Mucosa of gallbladder (tissue), 1 donor: Measurements from ENCODE around the gene PHPT1. TPM values are rescaled to one million over a fixed set of nuclear protein-coding genes. Genes with fewer than 3 reads are reported as not detected.
"Not testable (repeated sequence)": the region's sequence is repeated elsewhere in the genome, so short reads cannot be mapped to it uniquely, and the experiment has no call there.

Source experiments
- DNase-seq: peaks from one replicate; pipeline ENCODE4 v3.0.0-alpha.2; 2020; ENCODE audit warnings: low spot score
- total RNA-seq: library from RNA; stranded (reverse); gene quantifications from one replicate; pipeline ENCODE4 v1.2.1, GENCODE V29; 2021
- donor health status: DM: no; HTN: no; CAD: no.

Gene PHPT1
- total RNA-seq, 1 donor from 2014 or later, result 150 TPM

DNA sequence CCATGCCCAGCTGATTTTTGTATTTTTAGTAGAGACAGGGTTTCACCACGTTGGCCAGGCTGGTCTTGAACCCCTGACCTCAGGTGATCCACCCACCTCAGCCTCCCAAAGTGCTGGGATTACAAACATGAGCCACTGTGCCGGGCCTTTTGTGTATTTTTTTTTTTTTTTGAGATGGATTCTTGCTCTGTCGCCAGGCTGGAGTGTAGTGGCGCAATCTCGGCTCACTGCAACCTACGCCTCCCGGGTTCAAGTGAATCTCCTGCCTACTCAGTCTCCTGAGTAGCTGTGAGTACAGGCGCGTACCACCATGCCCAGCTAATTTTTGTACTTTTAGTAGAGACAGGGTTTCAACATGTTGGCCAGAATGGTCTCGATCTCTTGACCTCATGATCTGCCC is 34.5 kb downstream of the PHPT1 start:
- not testable (repeated sequence) for DNase-seq

DNA sequence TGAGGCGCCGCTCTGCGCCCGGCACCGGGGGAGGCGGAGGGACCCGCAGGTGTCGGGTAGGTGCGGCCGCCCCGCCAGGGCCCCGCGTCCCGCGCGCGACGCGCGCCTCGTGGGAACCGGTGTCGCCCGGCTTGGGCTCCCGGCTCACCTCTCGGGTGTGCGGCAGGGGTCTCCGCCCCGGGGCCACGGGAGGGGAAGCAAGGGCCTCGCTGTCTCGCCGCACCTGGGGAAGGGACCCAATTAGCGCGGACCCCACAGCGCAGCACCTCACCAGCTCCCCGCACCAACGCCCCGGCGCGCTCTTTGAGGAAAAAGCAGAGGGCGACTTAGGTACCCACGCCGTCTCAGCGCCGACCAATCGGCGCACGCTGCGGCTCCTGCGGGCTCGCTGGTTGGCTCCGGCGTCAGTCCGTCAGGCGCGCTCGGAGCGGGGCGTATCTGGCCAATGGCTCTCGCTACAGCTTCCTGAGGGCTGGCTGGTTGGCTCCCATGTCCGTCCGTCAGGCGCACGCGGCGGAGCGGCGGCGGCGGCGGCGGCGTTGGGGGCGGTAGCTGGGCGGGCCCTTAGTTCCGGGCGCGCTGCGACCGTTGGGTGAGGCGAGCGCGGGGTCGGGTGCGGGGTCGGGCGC is 36.9 kb downstream of the PHPT1 start, which contains the start of gene TRAF2:
TSS of gene TRAF2 (plus strand) at position 567 of the 629 bp plus-strand sequence. CDS start 12,225 bp downstream, outside the sequence.
- DNase-seq, result peak; percentile 99

DNA sequence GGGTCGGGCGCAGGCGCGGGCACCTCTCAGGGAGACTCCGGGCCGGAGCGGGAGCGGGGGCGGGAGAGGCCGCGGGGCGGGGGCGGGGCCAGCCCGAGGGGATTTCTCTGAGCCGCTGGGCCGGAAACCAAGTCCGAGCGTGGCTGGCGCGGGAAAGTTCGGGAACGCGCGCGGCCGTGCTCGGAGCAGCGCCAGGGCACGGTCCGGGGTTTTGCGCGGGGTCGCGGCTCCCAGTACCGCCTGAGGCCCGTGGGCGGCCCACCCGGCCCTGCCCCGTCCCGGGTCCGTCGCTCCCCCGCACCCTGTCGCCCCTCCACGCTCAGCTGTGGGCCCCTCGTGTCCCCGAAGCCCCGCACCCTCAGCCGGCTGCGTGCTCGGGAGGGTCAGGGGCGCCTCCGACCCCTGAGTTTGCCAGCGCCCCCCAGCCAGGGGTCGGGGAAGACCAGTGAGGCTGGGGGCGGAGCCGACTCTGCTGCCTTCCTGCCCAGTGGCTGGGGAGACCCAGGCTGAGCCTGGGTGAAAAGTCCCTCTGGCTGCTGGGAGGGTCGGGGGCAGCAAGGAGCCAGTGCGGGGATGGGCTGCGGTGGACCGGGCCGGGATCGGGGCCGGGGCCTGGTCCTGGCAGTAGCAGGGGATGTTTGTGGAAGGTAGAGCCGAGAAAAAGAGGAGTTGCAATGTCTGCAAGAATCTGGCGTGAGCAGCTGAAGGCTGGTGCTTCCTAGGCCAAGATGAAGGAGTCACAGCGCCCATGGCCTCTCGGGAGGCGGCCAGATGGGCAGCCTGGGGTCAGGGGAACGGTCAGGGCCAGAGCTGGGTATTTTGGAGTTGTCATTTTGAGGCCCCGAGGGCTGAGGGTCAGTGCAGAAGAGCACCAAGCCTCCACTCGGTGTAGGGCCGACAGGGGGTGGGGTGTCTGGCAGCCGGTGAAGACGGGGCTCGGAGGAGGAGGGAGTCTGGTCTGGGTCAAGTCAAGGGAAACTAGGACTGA is 37.7 kb downstream of the PHPT1 start:
- DNase-seq, result no peak

DNA sequence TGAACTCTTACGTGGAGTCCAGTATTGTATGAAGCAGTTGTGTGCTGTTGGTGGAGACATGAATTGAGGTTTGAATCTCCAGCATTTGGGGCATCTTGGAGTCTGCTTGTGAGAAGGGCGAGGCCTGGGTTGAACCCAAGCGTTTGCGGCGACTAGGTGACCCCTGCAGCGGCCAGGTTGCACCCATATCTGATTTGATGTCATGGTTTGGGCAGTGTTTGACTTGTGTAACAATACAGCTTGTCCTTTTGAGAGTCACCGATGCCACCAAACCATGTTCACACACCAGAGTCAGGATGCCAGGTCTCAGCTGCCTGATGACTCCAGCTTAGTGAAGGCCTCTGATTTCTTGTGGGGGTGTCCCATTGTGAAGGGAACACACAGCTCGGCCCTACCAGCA is 39.2 kb downstream of the PHPT1 start:
- DNase-seq, result no peak

DNA sequence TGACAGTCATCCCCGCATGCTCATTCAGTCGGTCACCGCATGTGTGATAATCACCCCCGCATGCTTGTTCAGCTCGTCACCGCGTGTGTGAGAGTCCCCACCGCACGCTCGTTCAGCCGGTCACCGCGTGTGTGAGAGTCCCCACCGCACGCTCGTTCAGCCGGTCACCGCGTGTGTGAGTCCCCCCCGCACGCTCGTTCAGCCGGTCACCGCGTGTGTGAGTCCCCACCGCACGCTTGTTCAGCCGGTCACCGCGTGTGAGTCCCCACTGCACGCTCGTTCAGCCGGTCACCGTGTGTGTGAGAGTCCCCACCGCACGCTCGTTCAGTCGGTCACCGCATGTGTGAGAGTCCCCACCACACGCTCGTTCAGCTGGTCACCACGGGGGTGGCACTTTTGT is 40.6 kb downstream of the PHPT1 start:
- DNase-seq, result no peak

DNA sequence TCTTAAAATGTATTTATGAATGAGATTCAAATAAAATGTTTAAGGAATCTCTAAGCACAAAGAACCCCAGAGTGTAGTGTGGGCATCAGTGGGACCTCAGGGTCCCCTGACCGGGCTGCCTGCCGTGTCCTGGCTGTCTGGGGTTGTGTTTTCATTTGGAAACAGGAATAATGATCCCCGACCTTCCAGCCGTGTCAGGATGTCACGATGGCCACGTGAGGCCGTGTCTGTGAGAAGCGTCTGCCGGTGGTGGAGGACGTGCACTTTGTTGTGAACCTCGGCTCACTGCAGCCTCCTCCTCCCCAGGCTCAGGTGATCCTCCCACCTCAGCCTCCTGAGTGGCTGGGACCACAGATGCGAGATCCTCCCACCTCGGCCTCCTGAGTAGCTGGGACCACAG is 41.5 kb downstream of the PHPT1 start:
- DNase-seq, result no peak

DNA sequence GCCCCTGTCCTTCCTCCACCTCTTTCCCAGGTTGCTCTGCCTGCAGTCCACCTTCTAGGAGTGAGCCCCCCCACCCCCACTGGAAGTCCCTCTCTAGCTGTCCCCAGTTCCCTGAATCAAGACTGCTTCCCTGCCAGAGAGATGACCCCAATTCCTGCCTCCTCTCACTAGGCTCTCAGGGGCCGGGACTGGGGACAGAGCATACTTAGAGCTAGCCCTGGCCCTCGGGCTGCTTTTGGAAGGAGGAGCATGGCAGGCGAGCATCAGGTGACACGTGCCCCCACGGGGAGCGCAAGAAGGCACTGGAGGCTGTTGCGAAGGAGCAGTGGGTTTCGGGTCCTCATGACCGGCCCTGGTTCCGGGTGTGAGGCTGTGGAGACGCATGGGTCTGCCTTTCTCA is 46.8 kb downstream of the PHPT1 start:
- no peak for DNase-seq

DNA sequence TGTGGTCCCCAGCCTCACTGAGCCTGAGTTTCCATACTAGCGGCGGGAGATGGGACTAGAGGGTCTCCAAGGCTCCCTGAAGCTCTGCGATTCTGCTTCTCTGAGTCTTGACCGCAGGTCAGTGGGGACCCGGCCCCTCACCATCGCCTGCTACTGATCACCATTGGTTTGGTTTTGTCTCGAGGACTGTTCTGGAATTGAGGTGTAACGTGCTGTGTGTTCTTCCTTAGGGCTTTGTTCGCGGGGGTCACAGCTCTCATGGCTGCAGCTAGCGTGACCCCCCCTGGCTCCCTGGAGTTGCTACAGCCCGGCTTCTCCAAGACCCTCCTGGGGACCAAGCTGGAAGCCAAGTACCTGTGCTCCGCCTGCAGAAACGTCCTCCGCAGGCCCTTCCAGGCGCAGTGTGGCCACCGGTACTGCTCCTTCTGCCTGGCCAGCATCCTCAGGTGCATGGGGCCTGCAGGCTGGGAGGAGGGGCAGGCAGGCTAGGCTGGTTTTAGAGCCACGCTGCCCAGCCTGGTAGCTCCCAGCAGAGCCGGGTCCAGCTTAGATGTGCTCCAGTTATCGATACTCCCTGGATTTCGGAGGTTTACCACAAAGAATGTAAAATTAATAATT is 49.4 kb downstream of the PHPT1 start:
- no peak for DNase-seq

DNA sequence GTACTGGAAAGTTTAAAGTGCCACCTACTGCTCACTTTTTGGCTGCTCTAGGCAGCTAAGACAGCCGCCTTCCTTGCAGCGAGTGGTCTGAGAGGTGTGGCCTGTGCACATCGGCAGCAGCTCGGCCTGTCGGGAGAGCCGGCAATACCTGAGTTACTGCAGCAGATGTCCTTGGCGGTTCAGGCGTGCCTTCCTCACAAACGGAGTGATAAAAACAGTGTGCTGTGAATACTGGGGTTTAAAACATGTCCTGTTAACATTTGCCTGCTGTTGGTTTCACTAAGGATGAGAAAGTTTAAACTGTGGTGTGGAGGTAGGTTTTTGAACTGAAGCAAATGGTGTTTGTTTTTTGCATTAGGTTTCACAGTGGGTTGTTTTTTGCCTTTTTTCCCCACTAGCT is 50.0 kb downstream of the PHPT1 start:
- no peak for DNase-seq

DNA sequence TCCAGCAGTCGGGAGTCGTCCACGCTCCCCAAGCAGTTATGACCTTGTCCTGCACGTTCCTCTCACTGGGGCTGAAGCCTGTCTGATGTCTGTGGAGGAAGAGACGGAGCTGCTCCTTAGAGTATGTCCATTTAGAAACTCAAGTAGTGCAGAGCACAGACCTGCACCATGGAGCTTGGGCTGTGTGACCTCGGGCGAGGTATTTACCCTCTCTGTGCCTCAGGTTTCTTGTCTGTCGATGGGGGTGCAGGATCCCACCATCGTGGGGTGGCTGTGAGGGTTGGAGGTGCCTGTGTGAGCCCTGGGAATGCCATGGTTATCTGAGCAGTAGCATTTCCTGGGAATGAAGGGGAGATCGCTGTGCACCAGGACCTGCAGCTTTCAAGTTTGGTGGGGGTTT is 51.3 kb downstream of the PHPT1 start:
- no peak for DNase-seq

Other genes starting within 250 kb of the PHPT1 start
- 62.2 TPM for gene EGFL7, start 186.5 kb upstream of the PHPT1 start, total RNA-seq
- 81.7 TPM for gene AGPAT2, start 162.0 kb upstream of the PHPT1 start, total RNA-seq
- gene DIPK1B, start 136.8 kb upstream of the PHPT1 start, total RNA-seq, result 8.8 TPM
- gene LCN10, start 106.5 kb upstream of the PHPT1 start, total RNA-seq, result 11.4 TPM
- gene LCN6, start 100.9 kb upstream of the PHPT1 start, total RNA-seq, result 12.8 TPM
- gene LCN8, start 91.2 kb upstream of the PHPT1 start, total RNA-seq, result not detected
- not detected for gene LCN15, start 84.9 kb upstream of the PHPT1 start, total RNA-seq
- 81.3 TPM for gene TMEM141, start 58.1 kb upstream of the PHPT1 start, total RNA-seq
- gene CCDC183, start 53.1 kb upstream of the PHPT1 start, total RNA-seq, result 2.3 TPM
- gene RABL6, start 41.5 kb upstream of the PHPT1 start, total RNA-seq, result 91.0 TPM
- gene AJM1, start 6.9 kb upstream of the PHPT1 start, total RNA-seq, result 19.4 TPM
- gene MAMDC4, start 2.9 kb downstream of the PHPT1 start, total RNA-seq, result 38.6 TPM
- 342 TPM for gene EDF1, start 16.9 kb downstream of the PHPT1 start, total RNA-seq
- gene TRAF2, start 37.1 kb downstream of the PHPT1 start, total RNA-seq, result 19.6 TPM
- gene FBXW5, start 95.3 kb downstream of the PHPT1 start, total RNA-seq, result 144 TPM
- 110 TPM for gene C8G, start 95.8 kb downstream of the PHPT1 start, total RNA-seq
- 10.0 TPM for gene LCN12, start 102.9 kb downstream of the PHPT1 start, total RNA-seq
- 481 TPM for gene PTGDS, start 128.1 kb downstream of the PHPT1 start, total RNA-seq
- 0.92 TPM for gene LCNL1, start 133.6 kb downstream of the PHPT1 start, total RNA-seq
- gene PAXX, start 143.0 kb downstream of the PHPT1 start, total RNA-seq, result 51.2 TPM
- 2.2 TPM for gene CLIC3, start 147.2 kb downstream of the PHPT1 start, total RNA-seq
- 298 TPM for gene ABCA2, start 178.8 kb downstream of the PHPT1 start, total RNA-seq
- gene FUT7, start 182.7 kb downstream of the PHPT1 start, total RNA-seq, result 0.26 TPM
- gene NPDC1, start 196.8 kb downstream of the PHPT1 start, total RNA-seq, result 376 TPM
- gene ENTPD2, start 204.7 kb downstream of the PHPT1 start, total RNA-seq, result 41.1 TPM
- gene SAPCD2, start 221.1 kb downstream of the PHPT1 start, total RNA-seq, result 2.4 TPM
- gene UAP1L1, start 228.1 kb downstream of the PHPT1 start, total RNA-seq, result 10.5 TPM
- gene MAN1B1, start 237.6 kb downstream of the PHPT1 start, total RNA-seq, result 59.8 TPM